H9 (cell line): Measurements from ENCODE around the gene GAN. TPM values are rescaled to one million over a fixed set of nuclear protein-coding genes. Genes with fewer than 3 reads are reported as not detected.

Source experiments
- DNase-seq: peaks from one replicate; pipeline ENCODE4 v3.0.0-alpha.2; 2017
- H2AFZ ChIP-seq: one replicate; pipeline ENCODE4 v1.6.1; 2013; ENCODE audit warnings: mild to moderate bottlenecking, low read length, control low read depth, moderate library complexity
- H2AK5ac ChIP-seq: 2 replicates; pipeline ENCODE4 v1.6.1; 2013; ENCODE audit warnings: low read length, control low read depth, mixed read lengths; ENCODE audit not compliant: insufficient read length
- H2BK120ac ChIP-seq: one replicate; pipeline ENCODE4 v1.6.1; 2013; ENCODE audit warnings: low read depth, mild to moderate bottlenecking, low read length, control low read depth, inconsistent platforms; ENCODE audit not compliant: poor library complexity, severe bottlenecking
- H2BK12ac ChIP-seq: 2 replicates; pipeline ENCODE4 v1.6.1; 2013; ENCODE audit warnings: low read length, control low read depth, mixed read lengths, low read depth; ENCODE audit not compliant: insufficient read length
- H2BK15ac ChIP-seq: 2 replicates; pipeline ENCODE4 v1.6.1; 2013; ENCODE audit warnings: low read depth, low read length, control low read depth
- H2BK20ac ChIP-seq: one replicate; pipeline ENCODE4 v1.6.1; 2013; ENCODE audit warnings: low read depth, mild to moderate bottlenecking, low read length, control low read depth, inconsistent platforms; ENCODE audit not compliant: poor library complexity, severe bottlenecking
- H2BK5ac ChIP-seq: 2 replicates; pipeline ENCODE4 v1.6.1; 2013; ENCODE audit warnings: low read length, control low read depth, mixed read lengths; ENCODE audit not compliant: insufficient read length
- H3K14ac ChIP-seq: 2 replicates; pipeline ENCODE4 v1.6.1; 2013; ENCODE audit warnings: low read length, control low read depth; ENCODE audit not compliant: insufficient read depth
- H3K18ac ChIP-seq: 2 replicates; pipeline ENCODE4 v1.6.1; 2013; ENCODE audit warnings: low read depth, mild to moderate bottlenecking, mixed read lengths, low read length, control low read depth; ENCODE audit not compliant: insufficient read length
- H3K23ac ChIP-seq: 2 replicates; pipeline ENCODE4 v1.6.1; 2013; ENCODE audit warnings: low read length, control low read depth, mixed read lengths, low read depth; ENCODE audit not compliant: insufficient read length
- H3K23me2 ChIP-seq: 2 replicates; pipeline ENCODE4 v1.6.1; 2013; ENCODE audit warnings: low read depth, mild to moderate bottlenecking, mixed read lengths, low read length, control low read depth; ENCODE audit not compliant: insufficient read length, poor library complexity, severe bottlenecking
- H3K27ac ChIP-seq: 2 replicates; pipeline ENCODE4 v1.5.1; 2013; ENCODE audit warnings: low read length, control low read depth, mixed read lengths, low read depth; ENCODE audit not compliant: insufficient read length
- H3K27me3 ChIP-seq: 2 replicates; pipeline ENCODE4 v1.6.1; 2013; ENCODE audit warnings: low read length, control low read depth, inconsistent platforms; ENCODE audit not compliant: insufficient read depth
- H3K4ac ChIP-seq: 2 replicates; pipeline ENCODE4 v1.6.1; 2013; ENCODE audit warnings: low read depth, mild to moderate bottlenecking, control low read depth, inconsistent platforms, low read length, moderate library complexity
- H3K4me1 ChIP-seq: 2 replicates; pipeline ENCODE4 v1.6.1; 2013; ENCODE audit warnings: low read length, control low read depth, inconsistent platforms; ENCODE audit not compliant: insufficient read depth
- H3K4me2 ChIP-seq: 2 replicates; pipeline ENCODE4 v1.6.1; 2013; ENCODE audit warnings: low read length, control low read depth, mixed read lengths; ENCODE audit not compliant: insufficient read length, insufficient read depth
- H3K56ac ChIP-seq: 2 replicates; pipeline ENCODE4 v1.6.1; 2013; ENCODE audit warnings: low read depth, mild to moderate bottlenecking, mixed read lengths, low read length, control low read depth; ENCODE audit not compliant: insufficient read length
- H3K79me1 ChIP-seq: 2 replicates; pipeline ENCODE4 v1.6.1; 2013; ENCODE audit warnings: low read depth, mild to moderate bottlenecking, moderate library complexity, low read length, control low read depth, inconsistent platforms; ENCODE audit not compliant: insufficient read depth, poor library complexity, severe bottlenecking
- H3K79me2 ChIP-seq: 2 replicates; pipeline ENCODE4 v1.6.1; 2013; ENCODE audit warnings: low read length, control low read depth, inconsistent platforms; ENCODE audit not compliant: insufficient read depth
- H3K9ac ChIP-seq: 2 replicates; pipeline ENCODE4 v1.6.1; 2013; ENCODE audit warnings: low read length, control low read depth, mixed read lengths; ENCODE audit not compliant: insufficient read length; ENCODE audit errors: extremely low read depth
- H3K9me3 ChIP-seq: one replicate; pipeline ENCODE4 v1.6.1; 2013; ENCODE audit warnings: low read depth, low read length, inconsistent platforms; ENCODE audit not compliant: control insufficient read depth
- H3T11ph ChIP-seq: one replicate; pipeline ENCODE4 v1.6.1; 2013; ENCODE audit warnings: mild to moderate bottlenecking, low read length, control low read depth, inconsistent platforms
- H4K20me1 ChIP-seq: one replicate; pipeline ENCODE4 v1.6.1; 2013; ENCODE audit not compliant: control insufficient read depth, insufficient read length, insufficient read depth
- H4K5ac ChIP-seq: 2 replicates; pipeline ENCODE4 v1.6.1; 2013; ENCODE audit warnings: low read depth, mild to moderate bottlenecking, mixed read lengths, low read length, control low read depth; ENCODE audit not compliant: insufficient read length
- H4K8ac ChIP-seq: replicated peaks from 2 replicates; pipeline ENCODE4 v1.6.1; 2013; ENCODE audit warnings: low read length, control low read depth, mixed read lengths, low read depth; ENCODE audit not compliant: insufficient read length
- H4K91ac ChIP-seq: 2 replicates; pipeline ENCODE4 v1.6.1; 2013; ENCODE audit warnings: low read depth, mild to moderate bottlenecking, moderate library complexity, mixed read lengths, low read length, control low read depth; ENCODE audit not compliant: insufficient read length
- H3K27ac Mint-ChIP-seq, 3 experiments: 2 replicates in 2 of 3; 3 replicates in 1 of 3; pipeline ENCODE4 v1.8.0; 2020 to 2021; ENCODE audit warnings: mixed read lengths in 3 of 3, mild to moderate bottlenecking in 1 of 3, moderate library complexity in 1 of 3
- H3K27me3 Mint-ChIP-seq: 2 replicates; pipeline ENCODE4 v1.8.0; 2021; ENCODE audit warnings: low read depth, mild to moderate bottlenecking, moderate library complexity, mixed read lengths
- H3K36me3 Mint-ChIP-seq, 3 experiments: 2 replicates in 2 of 3; 3 replicates in 1 of 3; pipeline ENCODE4 v1.8.0; 2020 to 2021; ENCODE audit warnings: low read depth in 3 of 3, mixed read lengths in 3 of 3; ENCODE audit not compliant: insufficient read depth in 1 of 3
- H3K4me1 Mint-ChIP-seq, 2 experiments: 2 replicates each; pipeline ENCODE4 v1.8.0; 2020; ENCODE audit warnings: mixed read lengths in 2 of 2
- H3K4me3 Mint-ChIP-seq, 2 experiments: 2 replicates in 1 of 2; 3 replicates in 1 of 2; pipeline ENCODE4 v1.8.0; 2020 to 2021; ENCODE audit warnings: mild to moderate bottlenecking in 2 of 2, mixed read lengths in 2 of 2, moderate library complexity in 1 of 2
- H3K9me3 Mint-ChIP-seq, 2 experiments: 2 replicates in 1 of 2; 3 replicates in 1 of 2; pipeline ENCODE4 v1.8.0; 2020; ENCODE audit warnings: mild to moderate bottlenecking in 2 of 2, mixed read lengths in 2 of 2, moderate library complexity in 1 of 2
- CTCF ChIP-seq: fragments of 200-600 bp; sonication (generic); conservative IDR thresholded peaks from 3 replicates; pipeline ENCODE4 v1.8.0; 2021; ENCODE audit warnings: antibody characterized with exemption, mild to moderate bottlenecking
- WGBS: extraction: QIAGEN DNeasy Blood & Tissue Kit; methylation state at CpG from one replicate; pipeline ENCODE4 v1.1.7; 2013; ENCODE audit warnings: missing lambda C conversion rate, low lambda C conversion rate, mixed read lengths; ENCODE audit not compliant: insufficient read length; ENCODE audit errors: extremely low coverage; 5-methylcytosine and 5-hydroxymethylcytosine counted together
- total RNA-seq: library from RNA; stranded (reverse); gene quantifications from 2 replicates; pipeline ENCODE4 v1.2.1, GENCODE V29; 2021

Gene GAN
- total RNA-seq, 1 experiment from 2014 or later: 20.9 TPM

- no peak for TF ChIP-seq CTCF
- Histone ChIP-seq H3K9me3 (no peaks in the 10 kb centered on the region), H2BK120ac (no peak overlapping the region), H4K20me1 (no peaks in the 10 kb centered on the region), H2BK5ac (no peak overlapping the region), H3K79me2 (no peaks in the 10 kb centered on the region), H3K9ac (no peak overlapping the region), H4K91ac (no peak overlapping the region), H3K79me1 (no peaks in the 10 kb centered on the region), H4K5ac (no peak overlapping the region), H3K27me3 (no peaks in the 10 kb centered on the region), H2AFZ (no peak overlapping the region), H3K4me1 (peaks cover 2% of the 10 kb centered on the region; the same call in 1 of the 2 replicates), H3K4me2 (no peak overlapping the region), H3K23me2 (no peaks in the 10 kb centered on the region), H3K27ac (no peak overlapping the region), H2BK20ac (no peak overlapping the region), H3K4ac (no peak overlapping the region), H3K18ac (no peak overlapping the region), H3K56ac (no peak overlapping the region), H2AK5ac (no peak overlapping the region), H2BK12ac (no peak overlapping the region), H3K14ac (no peak overlapping the region), H2BK15ac (no peak overlapping the region), H3T11ph (no peak overlapping the region), H3K23ac (no peak overlapping the region), H4K8ac (no peak overlapping the region)
- no peak for DNase-seq
- peaks cover 12 to 13% of the 10 kb centered on the region in 2 experiments for H3K4me1 Mint-ChIP-seq
- peaks cover 0 to 6% of the 10 kb centered on the region in 2 experiments; a peak in 2 of 5 replicates for H3K9me3 Mint-ChIP-seq
- H3K27ac Mint-ChIP-seq: no peak overlapping the region
- no peak overlapping the region for H3K4me3 Mint-ChIP-seq
- H3K27me3 Mint-ChIP-seq: no peaks in the 10 kb centered on the region; the same call in 1 of the 2 replicates
- H3K36me3 Mint-ChIP-seq: no peaks in the 10 kb centered on the region
- no CpG with 5 or more reads among the region's 9 CpGs for WGBS
These were observed 105.0 kb downstream of the GAN start for GRCh38 chr16:81419806-81420205.
